Calu3 (cell line): ENCODE data around the gene RXRA. TPM values are rescaled to one million over a fixed set of nuclear protein-coding genes. Genes with fewer than 3 reads are reported as not detected.

ENCODE experiments used
- BruUV-seq: library from RNA; stranded (reverse); fragments of 400-500 nt; replicated peaks from 2 replicates; lab custom pipeline; 2021; lab: Mats Ljungman, UMichigan
- CTCF ChIA-PET: fragments of 300-600 bp; sonication (Branson Sonifier 250); formaldehyde crosslinking; loops from one replicate; lab custom pipeline; 2022; ENCODE audit warnings: antibody characterized with exemption; lab: Charles Lee
- DNase-seq: peaks from one replicate; pipeline ENCODE4 v3.0.0; 2022
- H3K27ac Mint-ChIP-seq: one replicate; pipeline ENCODE4 v1.8.0; 2022; ENCODE audit warnings: mixed read lengths; ENCODE audit not compliant: unreplicated experiment
- H3K27me3 Mint-ChIP-seq: one replicate; pipeline ENCODE4 v1.8.0; 2022; ENCODE audit warnings: mixed read lengths; ENCODE audit not compliant: unreplicated experiment
- H3K36me3 Mint-ChIP-seq: one replicate; pipeline ENCODE4 v1.8.0; 2022; ENCODE audit warnings: mild to moderate bottlenecking, moderate library complexity, mixed read lengths; ENCODE audit not compliant: insufficient read depth, unreplicated experiment
- H3K4me1 Mint-ChIP-seq: one replicate; pipeline ENCODE4 v1.8.0; 2022; ENCODE audit warnings: mild to moderate bottlenecking, low read depth, mixed read lengths; ENCODE audit not compliant: unreplicated experiment
- H3K4me3 Mint-ChIP-seq: one replicate; pipeline ENCODE4 v1.8.0; 2022; ENCODE audit warnings: mild to moderate bottlenecking, low read depth, moderate library complexity, mixed read lengths; ENCODE audit not compliant: unreplicated experiment
- H3K9me3 Mint-ChIP-seq: one replicate; pipeline ENCODE4 v1.8.0; 2022; ENCODE audit warnings: low read depth, mixed read lengths; ENCODE audit not compliant: unreplicated experiment
- CTCF ChIP-seq: fragments of 200-600 bp; IDR thresholded peaks from one replicate; pipeline ENCODE4 v1.8.0; 2022; ENCODE audit warnings: antibody characterized with exemption; ENCODE audit not compliant: unreplicated experiment
- intact Hi-C: fragments of 100-400 bp; cut with micrococcal nuclease; formaldehyde crosslinking; loops from one replicate; pipeline ENCODE4 v1.10.0; 2022; ENCODE audit not compliant: unreplicated experiment
- total RNA-seq: library from RNA; stranded (reverse); gene quantifications from 2 replicates; pipeline ENCODE4 v1.2.3, GENCODE V29; 2022

Gene RXRA
- total RNA-seq, 1 experiment from 2014 or later: 15.0 TPM

- no peaks in the 10 kb centered on the region for H3K4me1 Mint-ChIP-seq
- no TSS peak for BruUV-seq
- H3K4me3 Mint-ChIP-seq: no peak overlapping the region
- DNase-seq: no peak
- CTCF ChIA-PET: no interaction called here
- no peak overlapping the region for H3K27ac Mint-ChIP-seq
- H3K9me3 Mint-ChIP-seq: no peaks in the 10 kb centered on the region
- H3K27me3 Mint-ChIP-seq: no peaks in the 10 kb centered on the region
- peaks cover 2% of the 10 kb centered on the region for H3K36me3 Mint-ChIP-seq
- no peak for TF ChIP-seq CTCF
- intact Hi-C loops: no loop called here
These were observed 16.5 kb downstream of the RXRA start for GRCh38 chr9:134342746-134343115.

- no peak overlapping the region for H3K27ac Mint-ChIP-seq
These were observed 17.4 kb downstream of the RXRA start for GRCh38 chr9:134343637-134344036.

GRCh38 chr9:134344068-134344799, 18.0 kb downstream of the RXRA start:
- CTCF ChIA-PET: no interaction called here
- Mint-ChIP-seq H3K27me3 (no peaks in the 10 kb centered on the region), H3K9me3 (no peaks in the 10 kb centered on the region), H3K4me3 (no peak overlapping the region), H3K36me3 (peaks cover 6% of the 10 kb centered on the region), H3K27ac (no peak overlapping the region), H3K4me1 (no peaks in the 10 kb centered on the region)
- no peak for TF ChIP-seq CTCF
- BruUV-seq: no TSS peak
- no peak for DNase-seq
- intact Hi-C loops: no loop called here

More at GRCh38 chr9:134343637-134344036, 17.4 kb downstream of the RXRA start:
- Mint-ChIP-seq H3K36me3 (peaks cover 6% of the 10 kb centered on the region), H3K9me3 (no peaks in the 10 kb centered on the region), H3K27me3 (no peaks in the 10 kb centered on the region), H3K4me1 (no peaks in the 10 kb centered on the region), H3K4me3 (no peak overlapping the region)
- no TSS peak for BruUV-seq
- CTCF ChIA-PET: no interaction called here
- no peak for TF ChIP-seq CTCF
- intact Hi-C loops: no loop called here
- DNase-seq: no peak

GRCh38 chr9:134344800-134345310, 18.6 kb downstream of the RXRA start:
- Mint-ChIP-seq H3K4me1 (no peaks in the 10 kb centered on the region), H3K36me3 (peaks cover 6% of the 10 kb centered on the region), H3K27ac (no peak overlapping the region), H3K9me3 (no peaks in the 10 kb centered on the region), H3K27me3 (no peaks in the 10 kb centered on the region), H3K4me3 (no peak overlapping the region)
- no TSS peak for BruUV-seq
- CTCF ChIA-PET: no interaction called here
- no peak for TF ChIP-seq CTCF
- DNase-seq: no peak
- intact Hi-C loops: no loop called here
